ENCODE results near the gene ARID3C.

Gene ARID3C

GRCh38 chr9:34578241-34579103 is 50.4 kb downstream of the ARID3C start:
- Histone ChIP-seq H3K36me3 (ENCODE audit: control insufficient read depth, insufficient read depth, low read length) (no peaks in the 10 kb centered on the region), H3K4me3 (replicated peaks; ENCODE audit: low read depth, low read length) (no peak overlapping the region), H3K27me3 (replicated peaks; ENCODE audit: control insufficient read depth, insufficient read depth, low read length) (peaks cover 8% of the 10 kb centered on the region)
- no peak for DNase-seq (ENCODE audit: extremely low read depth, insufficient read length)
- no peak for TF ChIP-seq CTCF (IDR thresholded peaks at IDR 0.05; ENCODE audit: insufficient read depth, low read length, poor library complexity, severe bottlenecking)

- H3K27me3 ChIP-seq (replicated peaks; ENCODE audit: control insufficient read depth, insufficient read depth, low read length), result peaks cover 9% of the 10 kb centered on the region
- no peak for TF ChIP-seq CTCF (IDR thresholded peaks at IDR 0.05; ENCODE audit: insufficient read depth, low read length, poor library complexity, severe bottlenecking)
- no peaks in the 10 kb centered on the region for H3K36me3 ChIP-seq (ENCODE audit: control insufficient read depth, insufficient read depth, low read length)
- no peak overlapping the region for H3K4me3 ChIP-seq (replicated peaks; ENCODE audit: low read depth, low read length)
- no peak for DNase-seq (ENCODE audit: extremely low read depth, insufficient read length)
Measured at GRCh38 chr9:34577400-34578240, 51.2 kb downstream of the ARID3C start.

- Histone ChIP-seq H3K4me3 (replicated peaks; ENCODE audit: low read depth, low read length) (no peak overlapping the region), H3K36me3 (ENCODE audit: control insufficient read depth, insufficient read depth, low read length) (no peaks in the 10 kb centered on the region), H3K27me3 (replicated peaks; ENCODE audit: control insufficient read depth, insufficient read depth, low read length) (peaks cover 9% of the 10 kb centered on the region)
- no peak for TF ChIP-seq CTCF (IDR thresholded peaks at IDR 0.05; ENCODE audit: insufficient read depth, low read length, poor library complexity, severe bottlenecking)
- no peak for DNase-seq (ENCODE audit: extremely low read depth, insufficient read length)
Measured at GRCh38 chr9:34576597-34577399, 52.1 kb downstream of the ARID3C start.

GRCh38 chr9:34575862-34576596 is 52.8 kb downstream of the ARID3C start:
- DNase-seq (ENCODE audit: extremely low read depth, insufficient read length), result no peak
- no peak overlapping the region for H3K4me3 ChIP-seq (replicated peaks; ENCODE audit: low read depth, low read length)
- H3K36me3 ChIP-seq (ENCODE audit: control insufficient read depth, insufficient read depth, low read length), result no peaks in the 10 kb centered on the region
- no peak for TF ChIP-seq CTCF (IDR thresholded peaks at IDR 0.05; ENCODE audit: insufficient read depth, low read length, poor library complexity, severe bottlenecking)
- H3K27me3 ChIP-seq (replicated peaks; ENCODE audit: control insufficient read depth, insufficient read depth, low read length), result peaks cover 9% of the 10 kb centered on the region

GRCh38 chr9:34575241-34575640 is 53.6 kb downstream of the ARID3C start:
- no peak for TF ChIP-seq CTCF (IDR thresholded peaks at IDR 0.05; ENCODE audit: insufficient read depth, low read length, poor library complexity, severe bottlenecking)
- no peaks in the 10 kb centered on the region for H3K36me3 ChIP-seq (ENCODE audit: control insufficient read depth, insufficient read depth, low read length)
- no peak for DNase-seq (ENCODE audit: extremely low read depth, insufficient read length)
- no peak overlapping the region for H3K4me3 ChIP-seq (replicated peaks; ENCODE audit: low read depth, low read length)
- peaks cover 8% of the 10 kb centered on the region for H3K27me3 ChIP-seq (replicated peaks; ENCODE audit: control insufficient read depth, insufficient read depth, low read length)
